Activated CD8-positive, alpha-beta memory T cell treated with anti-CD3 and anti-CD28 coated beads, Interleukin-2, amount 50 U/mL, for 24 hours (primary cell): ENCODE measurements around the gene IFNLR1.

Experiments used
- DNase-seq: peaks from one replicate; pipeline ENCODE4 v3.0.0-alpha.2; 2020; ENCODE audit errors: extremely low read depth

The IFNLR1 gene

GRCh38 chr1:24122776-24123175 is 64.3 kb downstream of the IFNLR1 start:
- no peak for DNase-seq

- no peak for DNase-seq
Observed at GRCh38 chr1:24121406-24121805, 65.7 kb downstream of the IFNLR1 start.

DNA sequence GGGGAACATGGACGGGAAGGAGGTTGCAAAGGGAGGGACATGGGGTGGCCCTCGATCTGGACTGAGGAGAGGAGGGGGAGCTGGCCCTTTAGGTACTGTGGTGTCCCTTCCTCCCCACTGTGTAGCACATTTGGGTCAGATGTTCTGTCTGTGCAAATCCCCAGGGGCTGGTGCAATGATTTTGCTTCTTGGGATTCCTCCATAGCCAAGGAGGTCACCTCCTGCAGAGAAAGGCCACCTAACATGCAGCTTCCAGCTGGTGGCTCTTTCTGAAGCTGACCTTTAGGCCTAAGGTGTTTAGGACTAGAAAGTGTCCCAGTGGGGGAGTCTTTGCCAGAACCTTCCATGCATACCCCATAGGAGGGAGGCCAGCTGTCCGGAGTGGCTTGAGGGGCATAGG is 66.1 kb downstream of the IFNLR1 start:
- no peak for DNase-seq

DNA sequence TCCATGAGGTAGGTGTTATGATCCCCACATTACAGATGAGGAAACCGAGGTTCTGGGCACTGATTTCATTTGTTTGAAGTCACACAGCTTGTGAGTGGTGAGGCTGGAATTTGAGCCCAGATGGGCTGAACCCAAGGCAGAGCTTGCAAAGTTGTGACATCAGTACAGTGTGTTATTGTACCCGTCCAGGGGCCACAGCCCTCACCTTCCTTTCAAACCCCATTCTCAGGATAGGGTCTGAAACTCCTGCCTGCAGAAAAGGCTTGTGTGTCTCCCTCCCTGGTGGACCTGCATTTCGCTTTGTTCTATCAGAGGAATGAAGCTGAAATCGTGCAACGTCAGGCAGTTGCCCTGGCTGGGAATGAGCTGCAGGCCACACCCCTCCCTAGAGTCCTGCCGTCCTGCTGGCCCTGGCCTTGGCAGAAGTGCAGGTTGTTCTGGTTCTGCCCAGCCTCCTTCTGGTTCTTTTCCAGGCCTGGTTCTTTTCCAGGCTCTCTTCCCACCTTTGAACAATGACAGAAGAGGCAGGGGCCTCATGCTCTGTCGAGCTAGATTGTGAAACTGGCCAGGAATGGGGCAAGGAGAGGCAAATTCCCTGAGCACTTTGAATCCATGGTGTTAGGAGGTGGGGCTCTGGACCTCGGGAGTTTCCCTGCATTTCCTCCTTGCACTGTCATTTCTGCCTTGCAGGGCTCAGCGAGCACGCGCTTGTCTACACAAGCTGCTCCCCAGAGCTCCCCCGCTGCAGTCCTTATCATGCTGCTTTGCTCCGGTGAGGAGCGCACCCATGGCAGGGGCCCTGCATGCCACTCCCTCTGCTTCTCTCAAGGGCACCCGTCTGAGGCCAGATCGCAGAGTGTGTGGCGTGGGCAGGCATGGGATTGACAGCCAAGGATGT is 67.0 kb downstream of the IFNLR1 start:
- DNase-seq = no peak

DNA sequence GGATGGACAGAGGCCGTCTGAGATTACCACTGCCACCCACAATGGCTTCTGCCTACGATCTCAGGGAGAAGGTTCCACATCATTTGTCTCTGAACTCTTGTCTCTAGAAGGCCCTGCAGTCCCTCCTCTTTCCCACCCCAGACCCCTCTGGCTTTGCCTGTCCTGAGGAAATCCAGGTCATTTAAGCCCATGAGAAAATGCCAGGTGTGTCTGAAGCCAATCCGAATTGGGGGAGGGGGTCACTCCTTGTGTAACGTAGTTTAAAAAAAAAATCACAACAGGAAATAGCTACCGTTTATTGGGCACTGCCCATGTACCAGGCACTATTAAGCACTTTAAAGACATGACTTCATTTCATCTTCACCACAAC is 67.6 kb downstream of the IFNLR1 start:
- DNase-seq = no peak

GRCh38 chr1:24118410-24119242 is 68.5 kb downstream of the IFNLR1 start:
- no peak for DNase-seq

GRCh38 chr1:24117722-24118409 is 69.2 kb downstream of the IFNLR1 start:
- no peak for DNase-seq

DNA sequence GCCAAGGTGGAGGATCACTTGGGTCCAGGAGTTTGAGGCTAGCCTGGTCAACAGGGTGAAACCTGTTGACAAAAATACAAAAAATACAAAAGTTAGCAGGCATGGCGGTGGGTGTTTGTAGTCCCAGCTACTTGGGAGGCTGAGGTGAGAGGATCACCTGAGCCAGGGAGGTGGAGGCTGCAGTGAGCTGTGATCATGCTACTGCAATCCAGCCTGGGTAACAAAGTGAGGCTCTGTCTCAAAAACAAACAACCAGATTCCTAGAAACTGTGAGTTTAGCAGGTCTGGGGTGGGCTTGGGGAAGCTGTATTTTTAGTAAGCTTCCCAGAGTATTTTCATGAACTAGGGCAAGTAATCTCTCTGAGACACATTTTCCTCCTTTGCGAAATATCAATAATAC is 70.0 kb downstream of the IFNLR1 start:
- no peak for DNase-seq

- no peak for DNase-seq
Observed at GRCh38 chr1:24114753-24115152, 72.3 kb downstream of the IFNLR1 start.

DNA sequence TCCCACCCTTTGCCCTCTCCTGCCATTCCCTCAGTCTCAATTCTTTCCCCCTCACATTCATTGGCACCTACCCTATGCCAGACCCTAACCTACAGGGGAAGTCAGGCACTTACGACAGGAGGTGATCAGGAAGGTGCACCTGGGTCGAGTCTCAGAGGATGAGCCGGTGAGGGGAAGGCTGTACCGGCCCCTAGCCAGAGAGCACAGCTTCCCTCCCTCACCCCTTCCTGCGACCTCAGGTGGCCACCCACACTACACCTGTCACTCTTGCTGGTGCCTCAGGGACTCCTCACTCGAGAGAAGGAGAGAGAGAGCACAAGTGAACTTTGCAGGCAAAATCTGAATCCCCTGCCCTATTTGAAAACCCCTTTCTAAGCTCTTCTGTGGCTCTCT is 73.5 kb downstream of the IFNLR1 start:
- no peak for DNase-seq

- peak; percentile 20 for DNase-seq
Observed at GRCh38 chr1:24111996-24112779, 74.9 kb downstream of the IFNLR1 start, which contains the start of gene MYOM3. Gene MYOM3 (minus strand): TSS chr1:24112135. CDS start chr1:24108636, 3,499 bp downstream.

GRCh38 chr1:24111262-24111995 is 75.7 kb downstream of the IFNLR1 start:
- DNase-seq = no peak

DNA sequence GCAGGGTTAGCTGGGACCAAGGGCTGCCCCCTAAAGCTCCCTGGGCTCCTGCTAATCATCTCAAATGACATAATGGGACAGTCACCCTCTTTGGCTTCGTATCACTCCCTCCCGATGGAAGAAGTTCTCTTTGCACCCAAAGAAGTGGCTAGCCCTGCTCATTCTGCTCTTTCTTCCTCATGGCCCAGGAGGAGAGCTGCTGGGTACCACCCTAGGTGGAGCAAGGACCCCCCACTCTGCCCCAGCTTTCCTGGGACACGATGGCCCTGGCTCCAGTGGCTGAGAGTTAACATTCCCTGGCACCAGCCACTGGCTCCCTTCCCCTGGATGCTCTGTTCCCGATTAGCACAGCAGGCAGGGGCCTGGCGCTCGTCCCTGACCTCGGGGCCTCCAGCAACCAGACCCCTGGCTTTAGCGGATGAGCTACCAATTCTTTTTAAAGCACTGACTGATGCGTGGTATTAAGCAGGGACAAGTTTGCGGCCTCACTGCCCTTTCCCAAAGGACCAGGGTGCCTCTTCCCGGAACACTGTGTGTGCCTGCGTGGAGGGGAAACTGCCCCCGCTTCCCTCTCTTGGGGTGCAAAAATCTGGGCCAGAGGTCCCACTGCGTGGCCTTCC is 76.3 kb downstream of the IFNLR1 start:
- DNase-seq = no peak

DNA sequence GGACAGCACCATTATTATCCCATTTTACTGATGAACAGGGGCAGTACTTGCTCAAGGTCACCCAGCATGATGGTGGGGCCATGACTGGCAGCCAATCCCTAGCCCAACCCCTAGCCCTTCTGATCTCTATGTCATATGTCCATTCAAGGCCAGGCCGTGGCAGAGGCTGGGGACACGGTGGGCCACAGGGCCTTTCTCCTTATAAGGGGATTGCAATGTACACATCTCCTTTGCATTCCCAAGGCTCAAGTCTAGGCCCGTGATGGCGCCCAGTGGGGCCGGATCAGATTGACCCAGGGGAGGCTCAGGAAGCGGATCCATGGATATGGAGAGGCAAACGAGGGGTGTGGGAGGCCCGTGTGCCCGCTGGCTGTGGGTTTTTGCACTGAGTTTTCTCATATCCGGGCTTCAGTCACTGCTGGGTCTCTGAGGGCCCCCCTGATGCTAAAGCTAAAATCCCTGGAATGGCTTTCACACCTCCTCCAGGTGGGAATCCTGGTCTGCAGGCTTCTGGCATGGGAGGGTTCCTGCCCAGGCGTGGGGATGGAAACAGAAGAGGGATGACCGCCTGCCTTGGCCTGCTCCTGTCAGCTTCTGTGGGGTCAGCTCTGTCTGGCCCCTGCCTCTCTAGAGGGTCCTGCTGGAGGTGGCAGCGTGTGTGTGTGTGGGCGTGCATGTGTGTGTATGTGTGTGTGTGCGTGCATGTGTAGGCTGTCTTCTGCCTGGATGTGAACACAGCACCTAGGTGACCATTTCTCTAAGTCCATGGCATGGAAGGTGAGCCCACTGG is 77.2 kb downstream of the IFNLR1 start:
- no peak for DNase-seq

GRCh38 chr1:24109166-24109483 is 78.0 kb downstream of the IFNLR1 start:
- DNase-seq = no peak

DNA sequence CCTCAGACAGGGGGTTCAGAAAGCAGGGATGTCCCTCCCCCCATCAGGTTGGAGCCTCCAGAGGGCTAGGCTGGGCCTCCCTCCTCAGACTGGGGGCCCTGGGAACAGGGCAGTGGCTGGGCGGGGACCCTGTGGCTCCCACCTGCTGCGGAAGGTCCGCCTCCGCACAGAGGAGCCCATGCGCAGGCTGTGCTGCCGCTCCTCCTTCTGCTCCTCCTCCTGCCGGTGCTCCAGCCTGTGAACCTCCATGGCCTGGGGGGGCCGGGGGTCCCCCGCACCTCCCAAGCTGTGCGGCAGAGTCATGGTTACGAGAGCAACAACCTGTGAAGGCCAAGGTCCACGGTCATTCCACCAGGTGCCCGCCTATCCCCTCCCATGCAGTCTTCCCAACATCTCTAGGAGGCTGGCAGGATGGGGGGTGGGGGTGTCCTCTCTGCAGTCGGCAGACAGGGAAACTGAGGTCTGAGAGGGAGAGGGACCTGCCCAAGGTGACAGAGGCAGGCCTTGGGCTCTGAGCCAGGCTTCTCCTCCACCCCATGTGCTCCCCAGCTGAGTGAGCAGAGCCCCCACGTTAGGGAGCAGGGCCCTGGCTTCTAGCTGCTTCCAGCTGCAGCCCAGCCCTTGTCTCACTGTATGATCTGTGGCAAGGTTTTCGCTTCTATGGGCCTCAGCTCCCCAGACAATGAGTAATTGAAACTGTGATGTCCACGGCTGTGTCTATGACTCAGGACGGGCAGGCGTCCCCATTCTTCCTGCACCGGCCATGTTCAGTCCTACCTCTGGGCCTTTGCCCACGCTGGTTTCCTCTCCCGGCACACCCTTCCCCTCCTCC is 78.5 kb downstream of the IFNLR1 start:
- DNase-seq = no peak

DNA sequence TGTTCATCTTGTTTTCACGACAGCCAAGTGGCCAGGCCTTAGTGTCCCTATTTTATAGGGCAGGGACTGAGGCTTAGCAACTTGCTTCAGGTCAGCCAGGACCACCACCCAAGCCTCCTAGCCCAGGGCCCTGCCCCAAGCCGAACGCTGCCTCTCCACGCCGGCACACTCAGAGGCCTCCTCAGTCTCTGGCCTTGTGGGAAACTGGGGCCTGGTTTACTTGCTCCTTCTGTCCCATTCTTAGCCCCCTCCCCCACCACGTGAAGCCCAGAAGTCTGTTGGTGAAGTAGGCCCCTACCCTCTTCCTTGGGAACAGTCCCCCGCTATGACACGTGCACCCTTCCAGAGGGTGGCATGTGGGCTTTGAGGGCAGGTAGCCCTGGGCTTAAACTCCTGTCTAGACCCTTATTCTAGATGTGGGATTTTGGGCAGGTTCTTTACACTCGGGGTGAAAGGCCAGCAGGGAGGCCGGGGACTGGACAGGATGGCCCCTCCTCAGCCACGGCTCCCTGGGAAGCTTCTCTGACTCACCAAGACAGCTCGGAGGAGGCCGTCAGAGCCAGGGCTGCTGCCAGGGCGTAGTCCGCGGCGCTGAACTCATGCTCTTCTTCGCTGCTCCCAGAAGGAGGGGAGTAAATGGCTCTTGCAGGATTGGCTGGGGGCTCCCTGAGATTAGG is 79.5 kb downstream of the IFNLR1 start:
- DNase-seq = no peak
